PFSK-1 (cell line): Measurements from ENCODE around the gene FOXP4.

Experiments
- FOXP2 ChIP-seq: optimal IDR thresholded peaks from 2 replicates; pipeline ENCODE3; 2011; ENCODE audit warnings: borderline replicate concordance, control low read depth, inconsistent platforms; ENCODE audit not compliant: insufficient read depth; ENCODE audit errors: extremely low read length, extremely low read depth
- POLR2AphosphoS5 ChIP-seq: IDR thresholded peaks from 2 replicates; pipeline ENCODE4 v1.6.1; 2012; ENCODE audit warnings: low read depth, mild to moderate bottlenecking, control low read depth, low read length, moderate library complexity
- REST ChIP-seq, 2 experiments: IDR thresholded peaks; 2 replicates each; pipeline versions ENCODE4 v1.6.1 to v1.8.0; 2011 to 2012; ENCODE audit warnings: low read depth in 2 of 2, low read length in 2 of 2, control low read depth in 1 of 2, inconsistent platforms in 1 of 2, mild to moderate bottlenecking in 1 of 2, moderate library complexity in 1 of 2; ENCODE audit not compliant: insufficient read depth in 1 of 2
- SIN3A ChIP-seq: IDR thresholded peaks from 2 replicates; pipeline ENCODE4 v1.6.1; 2012; ENCODE audit warnings: mild to moderate bottlenecking, low read length, moderate library complexity, borderline replicate concordance; ENCODE audit not compliant: insufficient read depth
- TAF1 ChIP-seq: IDR thresholded peaks from 2 replicates; pipeline ENCODE4 v1.6.1; 2012; ENCODE audit warnings: low read length, control low read depth, borderline replicate concordance; ENCODE audit not compliant: insufficient read depth

FOXP4 gene

GRCh38 chr6:41594766-41595165 lies 48.6 kb downstream of the FOXP4 start:
- TF ChIP-seq POLR2AphosphoS5 (no peak), FOXP2 (no peak), TAF1 (no peak), SIN3A (no peak), REST (IDR thresholded peaks at IDR 0.05; ENCODE audit: insufficient read depth in 1 of 2, low read depth in 2 of 2, low read length in 2 of 2) (no peak)

- TF ChIP-seq SIN3A (no peak), FOXP2 (no peak), POLR2AphosphoS5 (no peak), REST (IDR thresholded peaks at IDR 0.05; ENCODE audit: insufficient read depth in 1 of 2, low read depth in 2 of 2, low read length in 2 of 2) (no peak), TAF1 (no peak)
Measured at GRCh38 chr6:41595166-41595565, 49.0 kb downstream of the FOXP4 start.

- no peak for TF ChIP-seq FOXP2
- no peak for TF ChIP-seq SIN3A
- no peak for TF ChIP-seq POLR2AphosphoS5
Measured at GRCh38 chr6:41596096-41596685, 50.0 kb downstream of the FOXP4 start.

- TF ChIP-seq SIN3A = no peak
- TF ChIP-seq REST (IDR thresholded peaks at IDR 0.05; ENCODE audit: insufficient read depth in 1 of 2, low read depth in 2 of 2, low read length in 2 of 2) = no peak
- TF ChIP-seq POLR2AphosphoS5 = no peak
- no peak for TF ChIP-seq TAF1
- TF ChIP-seq FOXP2 = no peak
Measured at GRCh38 chr6:41596807-41597206, 50.6 kb downstream of the FOXP4 start.

- TF ChIP-seq REST (IDR thresholded peaks at IDR 0.05; ENCODE audit: insufficient read depth in 1 of 2, low read depth in 2 of 2, low read length in 2 of 2) (no peak), TAF1 (no peak)
Measured at GRCh38 chr6:41597246-41598000, 51.2 kb downstream of the FOXP4 start.
